ENCODE results near the gene PRKAG2.
"Not testable (repeated sequence)": the region's sequence is repeated elsewhere in the genome, so short reads cannot be mapped to it uniquely, and the experiment has no call there.

The PRKAG2 gene

DNA sequence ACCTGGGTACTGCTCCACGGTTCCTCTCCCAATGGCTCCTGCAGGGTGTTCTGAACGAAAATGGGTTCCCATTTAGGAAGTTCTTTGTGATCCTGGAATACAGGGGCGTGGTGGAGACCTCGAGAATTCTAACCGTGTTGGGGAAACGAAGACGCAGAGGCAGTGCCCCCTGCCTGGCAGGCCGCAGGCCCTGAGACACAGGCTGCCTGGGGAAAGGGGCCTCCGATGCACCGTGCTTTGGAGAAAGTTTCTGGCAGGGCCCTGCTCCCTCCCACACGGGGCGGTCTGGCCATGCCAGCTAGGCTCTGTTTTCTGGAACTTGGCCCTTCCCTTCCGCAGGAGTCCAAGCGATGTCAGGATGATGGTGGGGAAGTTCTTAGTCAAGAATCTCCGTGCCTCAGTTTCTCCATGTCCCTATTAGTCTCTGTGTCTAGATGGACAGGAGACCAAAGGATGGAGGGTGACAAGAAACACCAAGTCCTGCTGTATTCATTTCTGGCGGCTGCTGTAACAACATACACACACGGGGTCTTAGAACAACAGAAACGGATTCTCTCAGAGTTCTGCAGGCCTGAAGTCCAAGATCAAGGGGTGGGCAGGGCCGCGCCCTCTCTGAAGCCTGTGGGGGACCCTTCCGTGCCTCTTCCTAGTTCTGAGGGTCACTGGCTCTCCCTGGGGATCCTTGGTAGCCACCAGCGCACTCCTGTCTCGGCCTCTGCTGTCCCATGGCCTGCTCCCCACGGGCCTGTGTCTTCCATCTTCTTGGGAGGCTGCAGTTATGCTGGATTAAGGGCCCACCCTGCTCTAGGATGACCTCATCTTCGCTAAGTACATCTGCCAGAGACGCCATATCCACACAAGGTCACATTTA lies 27.7 kb downstream of the PRKAG2 start:
- DNase-seq, result no peak

DNA sequence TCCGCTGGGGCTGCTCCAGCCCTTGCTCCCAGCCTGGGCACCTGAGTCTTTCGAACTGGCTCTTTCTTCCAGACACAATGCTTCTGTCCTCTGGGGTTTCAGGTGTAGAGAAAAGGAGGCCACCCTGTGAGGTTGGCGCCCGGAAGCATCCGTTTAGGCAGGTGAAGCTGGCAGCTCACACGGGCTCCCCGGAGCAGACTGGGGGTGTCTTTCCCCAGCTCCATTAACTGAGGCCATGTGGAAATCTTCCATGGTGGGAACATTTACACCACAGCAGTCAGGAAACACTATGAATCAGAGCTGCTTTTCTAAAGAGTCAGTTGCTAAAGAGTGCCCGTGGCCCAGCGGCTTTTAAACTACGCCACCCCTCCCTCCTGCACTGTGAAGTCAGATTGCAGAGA lies 29.2 kb downstream of the PRKAG2 start:
- no peak for DNase-seq

DNA sequence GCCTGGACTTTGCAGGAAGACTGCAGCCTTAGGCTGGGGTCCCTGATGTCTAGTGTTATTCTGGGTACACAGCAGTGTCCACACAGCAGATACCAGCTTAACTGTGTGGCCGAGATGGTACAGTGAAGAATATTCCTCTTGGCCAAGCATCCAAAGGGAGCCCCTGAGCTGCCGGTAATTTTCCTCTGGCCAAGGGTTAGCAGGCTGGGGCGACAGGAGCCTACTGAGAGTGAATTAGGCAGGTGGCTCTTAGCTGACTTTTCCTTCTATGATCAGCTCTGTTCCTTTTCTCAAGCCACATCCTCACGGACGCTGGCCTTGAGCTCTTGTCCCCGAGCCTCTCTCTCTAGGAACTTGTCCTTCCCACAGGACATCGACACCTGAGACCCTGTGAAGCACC lies 29.8 kb downstream of the PRKAG2 start:
- DNase-seq, result no peak

DNA sequence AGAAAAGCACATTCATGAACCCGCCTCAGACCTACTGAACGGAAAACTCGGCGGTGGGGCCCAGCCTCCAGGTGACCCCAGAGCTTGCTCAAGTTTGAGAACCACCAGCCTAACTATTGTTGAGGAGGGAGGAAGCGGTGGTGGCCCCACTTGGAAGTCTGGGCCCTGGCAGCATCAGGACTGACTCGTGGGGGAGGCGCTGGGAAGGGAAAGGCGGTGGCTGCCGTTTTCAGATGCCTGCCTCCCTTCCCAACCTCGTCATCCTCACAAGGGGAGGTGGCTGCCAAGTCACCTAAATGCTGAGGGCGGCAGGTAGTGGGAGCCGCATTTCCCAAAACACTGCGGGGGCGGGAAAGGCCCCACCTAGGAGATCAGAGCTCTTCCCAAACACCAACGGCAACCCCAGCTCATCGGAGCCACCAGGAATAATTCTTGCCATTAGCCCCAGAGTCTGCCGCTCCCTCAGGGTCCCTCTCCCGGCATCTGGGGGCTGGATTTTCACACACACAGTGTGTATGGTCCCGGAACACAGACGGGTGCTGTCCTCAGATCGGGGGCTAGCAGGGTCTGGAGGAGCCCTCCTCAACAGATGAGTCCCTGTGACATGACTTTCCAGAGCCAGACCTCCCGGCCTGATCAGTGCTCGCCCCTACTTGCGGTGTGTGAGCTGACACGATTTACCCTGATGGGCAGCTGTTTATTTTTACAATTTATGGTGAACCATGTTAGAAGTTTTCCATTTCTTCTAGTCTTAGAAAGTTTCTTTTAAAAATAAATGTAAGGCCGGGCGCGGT lies 31.3 kb downstream of the PRKAG2 start:
- no peak for DNase-seq

DNA sequence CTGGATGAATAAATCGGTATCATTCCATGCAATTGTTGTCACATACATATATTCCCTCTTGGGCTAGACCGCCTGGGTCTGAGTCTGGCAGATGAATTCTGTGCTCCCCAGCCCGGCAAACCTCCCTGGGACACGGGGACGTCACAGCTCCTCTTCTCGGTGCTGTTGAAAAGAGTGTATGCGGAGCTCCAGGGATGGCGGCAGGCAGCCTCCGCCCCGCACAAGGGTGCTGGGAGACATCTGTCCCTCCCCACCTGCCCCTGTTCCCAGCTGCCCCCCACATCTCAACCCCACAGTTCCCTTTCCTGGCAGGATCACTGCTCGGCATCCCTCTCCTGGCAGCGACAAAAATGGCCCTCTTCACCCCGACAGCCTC lies 32.1 kb downstream of the PRKAG2 start:
- DNase-seq, result no peak

DNA sequence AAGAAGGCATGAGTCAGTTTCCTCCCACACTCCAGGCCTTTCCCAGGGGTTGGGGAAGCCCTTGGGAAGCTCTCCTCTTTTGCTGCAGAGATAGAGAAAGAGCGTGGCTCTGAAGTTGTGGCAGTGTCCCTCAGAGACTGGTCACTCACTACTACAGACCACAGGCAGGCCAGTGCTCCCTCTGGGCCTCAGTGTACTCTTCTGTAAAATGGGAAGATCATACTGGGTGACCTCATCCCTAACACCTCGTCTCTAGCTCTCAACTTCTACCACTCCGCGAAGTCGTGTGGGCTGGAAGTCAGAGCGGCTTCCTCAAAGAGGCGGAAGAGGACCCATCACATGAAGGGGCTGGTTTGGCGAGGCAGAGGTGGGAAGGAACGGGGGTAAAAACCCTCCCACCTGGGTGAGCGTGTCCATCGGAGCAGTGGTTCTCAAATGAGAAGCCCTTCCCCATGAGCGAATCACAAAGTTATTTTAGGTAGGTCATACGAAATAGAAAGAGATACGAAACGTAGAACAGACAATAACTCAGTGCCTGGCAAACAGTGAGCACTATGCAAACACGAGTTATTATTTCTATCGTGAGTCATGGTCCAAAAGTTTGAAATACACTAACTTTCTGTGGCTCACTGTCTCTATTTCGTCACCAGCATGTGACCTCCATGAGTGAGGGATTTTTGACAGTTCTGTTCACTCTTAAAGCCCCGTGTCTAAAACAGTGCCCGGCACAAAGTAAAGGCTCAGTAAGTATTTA lies 32.7 kb downstream of the PRKAG2 start:
- no peak for DNase-seq

DNA sequence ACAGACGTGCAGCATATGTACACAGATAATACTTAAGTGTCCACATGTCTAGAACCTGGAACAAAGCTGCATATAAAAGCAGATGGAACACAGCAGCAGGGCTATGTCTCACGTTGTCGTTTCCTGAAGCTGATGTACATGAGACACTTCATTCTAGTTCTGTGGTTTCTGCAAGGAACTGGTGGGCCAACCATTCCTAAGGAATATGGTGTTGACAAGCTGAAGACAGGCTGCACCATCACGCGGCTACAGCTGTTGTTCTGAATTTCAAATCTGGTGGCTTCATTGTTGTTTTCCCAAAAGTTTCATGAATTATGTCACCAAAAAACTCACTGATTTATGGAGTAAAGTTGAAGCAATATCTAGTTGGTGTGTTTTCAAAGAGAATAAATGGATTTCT lies 33.7 kb downstream of the PRKAG2 start:
- DNase-seq, result no peak

DNA sequence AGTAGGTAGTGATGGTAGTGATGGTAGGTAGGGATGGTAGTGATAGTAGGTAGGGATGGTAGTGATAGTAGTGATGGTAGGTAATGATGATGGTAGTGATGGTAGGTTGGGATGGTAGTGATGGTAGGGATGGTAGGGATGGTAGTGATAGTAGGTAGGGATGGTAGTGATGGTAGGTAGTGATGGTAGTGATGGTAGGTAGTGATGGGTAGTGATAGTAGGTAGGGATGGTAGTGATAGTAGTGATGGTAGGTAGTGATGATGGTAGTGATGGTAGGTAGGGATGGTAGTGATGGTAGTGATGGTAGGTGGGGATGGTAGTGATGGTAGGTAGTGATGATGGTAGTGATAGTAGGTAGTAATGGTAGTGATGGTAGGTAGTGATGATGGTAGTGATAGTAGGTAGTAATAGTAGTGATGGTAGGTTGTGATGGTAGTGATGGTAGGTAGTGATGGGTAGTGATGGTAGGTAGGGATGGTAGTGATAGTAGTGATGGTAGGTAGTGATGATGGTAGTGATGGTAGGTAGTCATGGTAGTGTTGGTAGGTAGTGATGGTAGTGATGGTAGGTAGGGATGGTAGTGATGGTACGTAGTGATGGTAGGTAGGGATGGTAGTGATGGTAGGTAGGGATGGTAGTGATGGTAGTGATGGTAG lies 35.4 kb downstream of the PRKAG2 start:
- DNase-seq, result not testable (repeated sequence)

DNA sequence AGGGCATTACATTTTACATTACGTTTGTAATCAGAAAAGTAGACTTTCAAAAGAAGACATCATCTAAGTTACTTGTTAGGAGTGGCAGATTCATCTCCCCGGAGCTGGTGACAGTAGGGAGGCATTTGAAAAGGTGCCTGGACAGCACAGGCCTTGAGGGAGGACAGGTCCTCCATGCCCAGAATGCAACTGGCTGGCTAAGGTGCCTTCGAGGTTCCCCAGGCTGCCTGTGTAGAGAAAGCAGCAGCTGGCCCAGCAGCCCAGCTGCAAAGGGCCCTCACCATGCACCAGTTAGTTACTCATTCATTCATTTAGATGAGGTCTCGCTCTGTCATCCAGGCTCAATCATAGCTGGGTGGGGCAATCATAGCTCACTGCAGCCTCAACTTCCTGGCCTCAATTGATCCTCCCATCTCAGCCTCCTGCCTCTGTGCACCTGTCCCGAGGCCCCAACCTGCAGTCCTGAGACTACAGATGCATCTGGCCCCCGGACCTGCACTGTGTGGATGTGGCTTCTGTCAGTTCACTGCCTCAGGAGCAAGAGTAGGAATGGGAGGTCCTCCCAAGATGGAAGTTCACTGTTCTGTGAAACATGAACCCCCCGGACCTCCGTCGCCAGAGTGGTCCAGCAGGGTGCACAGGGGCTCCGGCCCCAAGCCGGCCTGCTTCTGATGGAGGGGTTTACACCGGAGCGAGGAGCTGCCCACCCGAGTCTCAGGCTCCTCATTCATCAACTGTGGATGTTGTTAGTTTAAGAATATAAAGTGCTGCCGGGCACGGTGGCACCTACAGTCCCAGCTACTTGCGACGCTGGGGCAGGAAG lies 36.6 kb downstream of the PRKAG2 start:
- DNase-seq, result no peak

DNA sequence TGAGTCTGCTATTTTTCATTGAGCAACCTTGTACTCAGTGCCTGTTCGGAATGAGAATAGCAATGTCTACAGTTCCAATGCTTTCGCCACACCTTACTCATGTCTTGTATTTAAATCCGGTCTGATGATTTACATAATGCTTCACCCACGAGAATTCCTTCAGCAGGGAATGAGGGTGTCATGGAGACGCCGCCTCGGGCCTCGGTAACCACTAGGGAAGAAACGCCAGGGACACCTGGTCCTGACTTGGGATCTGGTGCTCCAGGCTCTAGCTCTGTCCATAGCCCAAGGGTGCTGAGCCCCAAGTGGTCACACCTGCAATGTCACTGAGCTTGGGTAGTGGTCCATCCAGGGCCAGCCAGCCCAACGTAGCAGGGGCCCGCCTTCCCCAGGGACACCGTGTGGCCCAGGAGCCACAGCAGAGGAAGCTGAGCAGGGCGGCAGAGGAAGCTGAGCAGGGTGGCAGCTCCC lies 37.4 kb downstream of the PRKAG2 start:
- DNase-seq, result no peak

DNA sequence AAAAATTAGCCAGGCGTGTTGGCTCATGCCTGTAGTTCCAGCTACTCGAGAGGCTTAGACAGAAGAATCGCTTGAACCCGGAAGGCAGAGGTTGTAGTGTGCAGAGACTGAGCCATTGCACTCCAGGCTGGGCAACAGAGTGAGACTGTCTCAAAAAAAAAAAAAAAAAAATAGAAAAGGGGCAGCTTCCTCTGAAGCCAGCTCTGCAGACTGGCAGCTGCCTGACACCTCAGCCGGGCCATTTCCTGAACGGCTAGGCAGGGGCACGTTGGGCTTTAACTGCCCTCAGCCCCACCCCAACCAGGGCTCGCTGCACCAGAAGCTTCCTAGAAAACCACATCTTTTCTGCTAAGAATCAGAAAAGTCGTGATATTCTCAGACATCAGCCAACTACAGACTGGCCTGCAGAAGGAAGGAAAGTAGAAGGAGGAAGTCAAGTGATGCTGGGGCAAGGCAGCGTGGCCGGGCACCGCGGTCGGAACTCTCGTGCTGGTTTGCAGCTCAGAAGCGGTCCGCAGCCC lies 38.0 kb downstream of the PRKAG2 start:
- no peak for DNase-seq

DNA sequence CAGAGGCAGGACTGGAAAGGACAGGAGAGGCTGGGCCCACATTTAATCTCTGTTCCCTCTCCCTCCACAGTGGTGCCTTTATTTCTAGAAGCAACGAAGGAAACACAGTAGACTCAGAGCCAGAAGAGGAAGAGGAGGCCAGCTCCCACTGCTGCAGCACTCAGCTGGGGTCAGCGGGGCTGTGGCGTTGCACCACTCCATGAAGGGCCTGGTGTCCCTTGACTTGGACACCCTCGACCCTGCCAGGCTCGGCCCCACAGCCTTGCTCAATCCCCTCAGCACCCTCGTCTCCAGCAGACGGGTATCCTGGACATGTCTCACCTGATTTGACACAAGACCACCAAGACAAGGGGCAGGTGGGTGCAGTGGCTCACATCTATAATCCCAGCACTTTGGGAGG lies 38.8 kb downstream of the PRKAG2 start:
- DNase-seq, result no peak

DNA sequence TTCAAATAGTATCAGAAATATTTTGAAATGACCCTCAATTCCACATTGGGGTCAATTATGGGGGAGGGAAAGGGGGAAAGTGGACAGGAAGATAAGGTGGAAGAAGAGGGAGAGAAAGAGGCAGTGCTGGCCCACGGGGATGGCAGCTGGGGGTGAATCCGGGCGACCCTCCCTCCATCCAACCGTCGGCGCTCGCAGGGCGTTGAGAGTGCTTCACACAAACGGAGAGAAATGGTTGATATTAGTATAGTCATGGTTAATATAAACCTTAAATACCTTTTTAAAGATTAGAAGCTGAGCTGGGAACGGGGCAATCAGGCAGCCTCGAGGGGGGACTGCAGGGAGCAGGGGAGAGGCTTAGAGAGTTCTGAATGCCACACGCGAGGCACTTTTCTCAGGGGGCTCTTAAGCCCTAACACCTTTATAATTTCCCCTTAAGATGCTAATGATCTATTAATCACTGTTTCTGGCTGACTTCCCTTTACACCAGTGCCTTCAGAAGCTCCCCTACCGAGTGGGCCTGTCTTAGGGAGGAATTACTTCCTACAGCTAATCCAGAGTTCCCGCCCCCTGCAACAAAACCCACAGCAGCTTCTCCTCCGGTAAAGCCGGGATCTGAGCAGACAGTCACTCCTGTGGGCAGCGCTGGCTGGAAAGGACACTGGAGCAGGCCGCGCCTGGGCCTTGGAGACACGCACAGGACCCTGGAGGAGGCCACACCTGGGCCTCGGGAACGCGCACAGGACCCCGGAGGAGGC lies 39.5 kb downstream of the PRKAG2 start:
- DNase-seq, result peak; percentile 69

DNA sequence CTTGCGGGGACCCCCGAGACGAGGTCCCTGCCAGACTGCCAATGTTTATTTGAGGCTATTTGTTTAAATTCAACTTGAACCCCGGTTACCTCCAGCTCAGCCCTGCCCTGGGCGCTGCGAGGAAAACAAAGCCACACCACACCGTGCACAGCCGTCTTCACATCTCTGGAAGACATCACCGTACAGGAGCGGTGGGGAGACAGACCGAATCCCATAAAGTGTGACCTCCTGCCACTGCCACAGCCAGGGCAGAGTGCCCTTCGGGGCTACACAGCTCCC lies 40.0 kb downstream of the PRKAG2 start:
- no peak for DNase-seq

DNA sequence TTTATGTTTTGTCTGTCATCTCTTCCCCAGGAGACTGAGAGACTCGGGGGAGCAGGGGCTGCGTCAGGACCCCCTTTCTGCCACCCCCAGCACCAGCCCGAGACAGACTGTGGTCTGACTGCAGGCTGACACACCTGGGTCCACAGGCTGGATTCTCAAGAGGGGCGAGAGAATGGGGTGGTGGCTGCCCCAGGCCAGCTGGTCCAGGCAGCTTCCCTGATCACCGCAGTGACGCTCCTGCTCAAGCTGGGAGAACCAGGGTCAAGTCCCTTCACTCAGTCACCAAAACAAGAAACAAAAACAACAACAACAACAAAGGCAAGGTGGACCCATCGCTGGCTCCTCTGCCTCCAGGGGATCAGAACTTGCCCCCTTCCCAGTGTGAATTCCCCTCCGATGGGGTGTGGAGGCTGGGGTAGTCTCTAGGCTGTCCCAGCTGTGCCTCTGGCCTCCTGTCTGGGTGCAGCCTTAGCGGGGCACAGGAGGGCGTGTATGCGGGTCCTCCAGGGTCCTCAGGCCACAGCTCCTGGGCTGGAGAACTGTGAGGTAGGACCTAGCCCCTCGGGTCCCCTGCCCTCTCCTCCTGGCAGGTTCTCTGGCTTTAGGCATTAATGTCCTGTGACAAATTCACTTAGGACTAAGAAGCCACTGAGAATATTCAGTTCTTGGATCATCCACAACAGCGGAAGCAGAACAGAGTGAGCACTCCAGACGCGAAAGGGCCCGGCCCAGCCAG lies 40.6 kb downstream of the PRKAG2 start:
- no peak for DNase-seq

DNA sequence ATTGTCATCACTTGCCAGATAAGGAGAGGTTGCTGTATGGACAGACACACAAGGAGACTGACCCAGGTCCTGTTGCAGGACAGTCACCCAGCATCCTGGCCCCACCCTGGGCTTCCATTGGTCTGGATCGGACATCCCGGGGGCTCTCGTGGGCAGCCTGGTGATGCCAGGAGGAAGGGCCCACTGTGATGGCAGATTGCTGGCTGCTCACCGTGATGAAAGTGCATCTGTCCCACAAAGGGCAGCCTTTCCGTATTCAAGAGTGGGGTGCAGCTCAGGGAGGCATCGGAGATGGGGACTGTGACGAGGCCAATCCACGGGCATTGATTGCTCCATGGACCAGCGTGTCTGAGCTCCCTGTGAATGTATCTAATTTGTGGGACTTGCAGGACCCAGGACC lies 41.3 kb downstream of the PRKAG2 start:
- DNase-seq, result no peak

DNA sequence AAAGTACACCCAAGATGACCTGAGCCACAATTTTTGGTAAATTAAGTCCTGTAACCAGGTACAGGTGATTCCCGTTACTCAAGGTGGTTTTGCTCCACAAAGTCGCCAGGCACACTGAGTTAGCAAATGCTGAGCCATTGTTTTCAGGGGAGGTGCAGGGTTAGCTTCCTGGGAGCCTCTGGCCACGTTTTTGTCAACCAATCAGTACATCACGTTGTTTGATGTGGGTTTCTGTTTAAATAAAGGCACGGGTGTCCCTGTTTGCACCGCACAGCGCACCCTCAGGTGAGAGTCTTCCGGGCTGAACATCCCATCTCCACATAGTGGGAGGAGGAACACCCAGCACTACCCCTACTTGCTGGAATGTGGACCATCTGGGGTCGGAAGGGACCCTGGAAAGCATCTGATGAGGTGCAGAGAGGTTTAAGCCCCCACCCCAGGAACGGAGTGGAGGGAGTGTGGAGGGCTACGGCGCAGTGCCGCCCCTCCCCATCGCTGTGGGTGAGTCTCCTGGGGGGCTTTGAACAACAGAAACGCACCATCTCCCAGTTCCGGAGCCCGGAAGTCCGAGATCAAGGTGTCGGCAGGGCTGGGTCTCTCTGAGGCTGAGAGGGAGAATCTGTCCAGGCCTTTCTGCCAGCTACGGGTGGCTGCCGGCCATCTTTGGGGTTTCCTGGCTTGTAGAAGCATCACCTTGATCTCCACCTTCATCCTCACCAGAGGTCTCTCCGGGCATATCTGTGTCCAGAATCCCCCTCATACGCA lies 42.5 kb downstream of the PRKAG2 start:
- DNase-seq, result no peak

DNA sequence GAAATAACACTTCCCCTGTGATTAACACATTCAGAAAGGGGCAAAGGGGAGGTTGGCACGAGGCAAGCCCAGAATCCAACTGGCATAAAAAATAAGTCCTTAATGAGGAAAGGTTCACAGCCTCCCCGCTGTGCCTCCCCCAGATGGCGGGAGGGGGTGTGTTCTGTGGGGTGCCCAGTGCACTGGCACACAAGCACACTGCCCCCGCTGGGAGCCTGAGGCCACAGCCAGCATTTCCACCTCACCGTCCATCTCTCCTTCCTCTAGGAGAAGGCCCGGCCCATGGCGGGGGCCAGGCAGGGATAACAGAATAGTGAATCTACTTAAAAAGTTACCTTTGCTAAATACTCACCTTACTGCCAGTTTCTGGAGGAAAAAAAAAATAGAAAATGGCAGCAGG lies 43.2 kb downstream of the PRKAG2 start:
- no peak for DNase-seq

DNA sequence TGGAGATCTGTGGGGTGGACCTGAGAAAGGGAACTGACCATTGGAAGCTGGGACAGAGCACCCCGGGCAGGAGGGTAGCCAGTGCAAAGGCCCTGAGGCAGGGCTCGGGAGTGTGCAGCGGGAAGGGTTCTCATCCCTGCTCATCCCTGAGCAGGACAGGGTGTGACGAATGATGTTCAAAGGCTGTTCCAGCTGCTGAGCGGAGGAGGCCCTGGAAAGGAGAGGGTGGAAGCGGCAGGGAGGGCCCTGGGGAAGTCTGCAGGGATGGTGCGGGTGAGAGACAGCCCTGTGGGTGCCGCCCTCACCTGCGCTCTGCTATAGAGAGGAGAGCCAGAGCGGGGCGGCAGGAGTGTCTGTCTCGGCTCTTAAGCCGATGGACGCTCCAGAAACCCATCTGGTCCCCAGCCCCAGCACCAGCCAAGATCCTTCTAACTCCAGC lies 43.7 kb downstream of the PRKAG2 start:
- DNase-seq, result no peak

DNA sequence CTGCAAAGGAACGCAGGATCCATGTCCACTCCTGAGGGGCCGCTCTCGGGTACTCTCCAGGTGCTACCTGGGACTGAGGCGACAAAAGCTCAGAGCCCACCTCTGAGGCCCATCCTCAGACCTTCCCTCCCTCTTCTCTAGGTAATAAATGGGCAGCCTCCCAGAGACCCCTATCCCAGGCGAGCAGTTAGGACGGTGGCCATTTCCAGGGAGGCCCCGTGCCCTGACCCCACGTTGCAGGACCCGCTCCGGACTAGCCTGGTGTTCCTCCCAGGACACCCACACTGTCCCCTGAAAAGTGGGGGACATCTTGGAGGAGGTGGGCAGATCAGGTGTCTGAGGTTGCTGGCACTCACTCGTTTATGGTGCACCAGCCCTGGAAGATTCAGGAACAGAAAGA lies 44.3 kb downstream of the PRKAG2 start:
- DNase-seq, result no peak
